K562 (cell line): ENCODE data around the gene SRGAP3. TPM values are rescaled to one million over a fixed set of nuclear protein-coding genes. Genes with fewer than 3 reads are reported as not detected.

ENCODE experiments used
- ATAC-seq: fragments of 200-7000 bp; cut with Tn5 transposase; 3 replicates; pipeline ENCODE4 v1.9.1; 2020; ENCODE audit warnings: moderate library complexity
- BruUV-seq: library from RNA; stranded (reverse); fragments of 400-500 nt; replicated peaks from 2 replicates; lab custom pipeline; 2021; lab: Mats Ljungman, UMichigan
- CTCF ChIA-PET: fragments of 300-600 bp; formaldehyde crosslinking; extraction: SDS; loops from one replicate; lab custom pipeline; 2021; ENCODE audit warnings: low intra/inter-chr PET ratio; lab: Yijun Ruan, JAX
- POLR2A ChIA-PET: fragments of 300-600, 350-650 bp; sonication (Branson Sonifier 250); formaldehyde crosslinking; extraction: SDS; loops from one replicate; lab custom pipeline; 2021; ENCODE audit warnings: antibody characterized with exemption, inconsistent platforms; lab: Yijun Ruan, JAX
- DNase-seq, 4 experiments: peaks; one replicate each; pipeline versions ENCODE4 v3.0.0 to v3.0.0-alpha.2; 2011 to 2018; ENCODE audit warnings: low spot score in 3 of 4, mixed read lengths in 3 of 4; ENCODE audit errors: extremely low read depth in 1 of 4
- FAIRE-seq: peaks from 2 replicates; lab custom pipeline; 2011; peaks lifted over from hg19 to GRCh38; lab: Jason Lieb, UNC
- H2AFZ ChIP-seq: 2 replicates; pipeline ENCODE4 v1.6.0; 2011; ENCODE audit warnings: low read depth, low read length, control low read depth, inconsistent platforms
- H3K27ac ChIP-seq: fragments of 200-600 bp; 3 replicates; pipeline ENCODE4 v1.8.0; 2011; ENCODE audit warnings: low read depth, mild to moderate bottlenecking, control low read depth, inconsistent platforms, low read length, moderate library complexity, mixed read lengths; ENCODE audit errors: extremely low read depth
- H3K27me3 ChIP-seq, 2 experiments: fragments of 300-600 bp in 1 of 2; 2 replicates in 1 of 2; 3 replicates in 1 of 2; pipeline versions ENCODE4 v1.6.0 to v1.8.0; 2011; ENCODE audit warnings: inconsistent platforms in 2 of 2, low read length in 2 of 2, mild to moderate bottlenecking in 1 of 2, mixed read lengths in 1 of 2, moderate library complexity in 1 of 2; ENCODE audit not compliant: control insufficient read depth in 2 of 2, insufficient read depth in 2 of 2
- H3K36me3 ChIP-seq: fragments of 300-600 bp; 3 replicates; pipeline ENCODE4 v1.8.0; 2011; ENCODE audit warnings: mild to moderate bottlenecking, low read length, inconsistent platforms; ENCODE audit not compliant: control insufficient read depth, insufficient read depth
- H3K4me1 ChIP-seq, 2 experiments: fragments of 200-600 bp in 1 of 2; replicated peaks in 1 of 2; 2 replicates in 1 of 2; 3 replicates in 1 of 2; pipeline versions ENCODE4 v1.5.1 to v1.8.0; 2011; ENCODE audit warnings: inconsistent platforms in 2 of 2, low read length in 2 of 2, mild to moderate bottlenecking in 1 of 2, mixed read lengths in 1 of 2, moderate library complexity in 1 of 2; ENCODE audit not compliant: control insufficient read depth in 2 of 2, insufficient read depth in 2 of 2
- H3K4me2 ChIP-seq: 2 replicates; pipeline ENCODE4 v1.6.1; 2011; ENCODE audit warnings: low read length, control low read depth, inconsistent platforms, mixed read lengths; ENCODE audit not compliant: insufficient read depth
- H3K4me3 ChIP-seq: fragments of 200-600 bp; sonication (generic), shearing (Covaris generic); 2 replicates; pipeline ENCODE4 v1.5.1; 2016; ENCODE audit warnings: control low read depth, inconsistent platforms
- H3K79me2 ChIP-seq: fragments of 200-600 bp; 3 replicates; pipeline ENCODE4 v1.8.0; 2011; ENCODE audit warnings: low read length, inconsistent platforms; ENCODE audit not compliant: control insufficient read depth, insufficient read depth
- H3K9ac ChIP-seq, 2 experiments: 2 replicates each; pipeline versions ENCODE4 v1.6.0 to v1.6.1; 2011; ENCODE audit warnings: low read depth in 2 of 2, low read length in 2 of 2, control low read depth in 1 of 2, inconsistent platforms in 1 of 2, mild to moderate bottlenecking in 1 of 2, mixed read lengths in 1 of 2; ENCODE audit not compliant: insufficient read depth in 1 of 2
- H3K9me1 ChIP-seq: one replicate; pipeline ENCODE4 v1.6.0; 2011; ENCODE audit warnings: inconsistent platforms, mild to moderate bottlenecking, low read length, moderate library complexity; ENCODE audit not compliant: control insufficient read depth, insufficient read depth
- H3K9me3 ChIP-seq: replicated peaks from 2 replicates; pipeline ENCODE4 v1.5.1; 2011; ENCODE audit warnings: low read depth, low read length, inconsistent platforms; ENCODE audit not compliant: control insufficient read depth, insufficient read depth
- H4K20me1 ChIP-seq: replicated peaks from 2 replicates; pipeline ENCODE4 v1.6.1; 2011; ENCODE audit warnings: low read length, inconsistent platforms, mixed read lengths; ENCODE audit not compliant: control insufficient read depth, insufficient read depth
- ATF1 ChIP-seq, 2 experiments: fragments of 450-650 bp in 1 of 2; IDR thresholded peaks; 2 replicates each; pipeline ENCODE4 v1.6.1; 2016; ENCODE audit warnings: missing compliant biosample characterization in 1 of 2, missing genetic modification characterization in 1 of 2
- ETV5 ChIP-seq: sonication (generic); formaldehyde crosslinking; IDR thresholded peaks from 2 replicates; pipeline ENCODE4 v1.4.0; 2020; ENCODE audit warnings: low read depth, mild to moderate bottlenecking, missing genetic modification reagents
- RBBP5 ChIP-seq: fragments of 200-600 bp; sonication (generic); IDR thresholded peaks from 2 replicates; pipeline ENCODE4 v1.6.1; 2012; ENCODE audit warnings: borderline replicate concordance, mild to moderate bottlenecking, low read length, control low read depth, inconsistent platforms; ENCODE audit not compliant: insufficient read depth, poor library complexity, severe bottlenecking
- RFX5 ChIP-seq: IDR thresholded peaks from 2 replicates; pipeline ENCODE4 v1.6.1; 2011; ENCODE audit warnings: low read depth, mild to moderate bottlenecking, improper control_type of control experiment, low read length
- SMARCA5 ChIP-seq: fragments of 450-650 bp; IDR thresholded peaks from 2 replicates; pipeline ENCODE4 v1.6.1; 2016
- SPI1 ChIP-seq: IDR thresholded peaks from 2 replicates; pipeline ENCODE4 v1.6.1; 2011; ENCODE audit warnings: low read depth, low read length, control low read depth, borderline replicate concordance
- ZFP30 ChIP-seq: fragments of 250-450 bp; sonication (Bioruptor Pico); IDR thresholded peaks from 2 replicates; pipeline ENCODE4 v1.8.0; 2022; ENCODE audit warnings: moderate library complexity, mild to moderate bottlenecking, inconsistent platforms, borderline replicate concordance
- WGBS: fragments of 100-300 bp; shearing (Covaris generic); methylation state at CpG from one replicate; pipeline ENCODE4 v1.1.6; 2016; ENCODE audit warnings: low coverage, mixed read lengths; ENCODE audit not compliant: insufficient coverage; ENCODE audit errors: missing lambda C conversion rate; 5-methylcytosine and 5-hydroxymethylcytosine counted together
- in situ Hi-C: fragments of 300-500 bp; cut with MboI; formaldehyde crosslinking; loops from 4 replicates; pipeline ENCODE4 v1.15.0; 2018; ENCODE audit warnings: inconsistent platforms, mixed read lengths
- intact Hi-C: fragments of 100-400 bp; cut with micrococcal nuclease; formaldehyde crosslinking; loops from 2 replicates; pipeline ENCODE4 v1.14.2; 2022
- polyA plus RNA-seq, 8 experiments: library from polyadenylated mRNA; depleted of rRNA in 4 of 8; stranded (reverse) in 5 of 8; unstranded in 3 of 8; fragments of >200 nt; fragmentation: Nextera tagmentation in 2 of 8; fragmentation: Illumina TruSeq in 1 of 8; extraction: Ambion mirVana in 2 of 8; extraction: Trizol in 1 of 8; gene quantifications; 2 replicates each; pipeline versions ENCODE4 v1.2.1 to v1.2.3, GENCODE V29; 2011 to 2014; ENCODE audit warnings: inconsistent platforms in 1 of 8, missing spikeins in 1 of 8
- total RNA-seq, 7 experiments: library from RNA; depleted of rRNA in 6 of 7; stranded (reverse); fragments of >200 nt in 6 of 7; fragmentation: Illumina TruSeq in 2 of 7; extraction: Trizol in 2 of 7; gene quantifications; 2 replicates each; pipeline versions ENCODE4 v1.2.1 to v1.2.3, GENCODE V29; 2011 to 2021; ENCODE audit warnings: low replicate concordance in 1 of 7
- TF ChIP-seq, protein P1 (sequence below): conservative IDR thresholded peaks from 2 replicates; pipeline ENCODE4 v1.6.1; 2011; ENCODE audit warnings: low read depth, mild to moderate bottlenecking, low read length; ENCODE audit not compliant: control insufficient read depth

The SRGAP3 gene
- total and polyA plus RNA-seq, 9 of the 15 experiments (the other 6 are each of a cell fraction or from before 2014, with no cell fraction given) = 0.11 to 0.85 (median 0.35) TPM; not detected in 2

GRCh38 chr3:9070961-9071360 is 178.5 kb downstream of the SRGAP3 start (continued):
- peak; percentile 69; the same call in 1 of the 2 replicates for TF ChIP-seq SPI1

DNA sequence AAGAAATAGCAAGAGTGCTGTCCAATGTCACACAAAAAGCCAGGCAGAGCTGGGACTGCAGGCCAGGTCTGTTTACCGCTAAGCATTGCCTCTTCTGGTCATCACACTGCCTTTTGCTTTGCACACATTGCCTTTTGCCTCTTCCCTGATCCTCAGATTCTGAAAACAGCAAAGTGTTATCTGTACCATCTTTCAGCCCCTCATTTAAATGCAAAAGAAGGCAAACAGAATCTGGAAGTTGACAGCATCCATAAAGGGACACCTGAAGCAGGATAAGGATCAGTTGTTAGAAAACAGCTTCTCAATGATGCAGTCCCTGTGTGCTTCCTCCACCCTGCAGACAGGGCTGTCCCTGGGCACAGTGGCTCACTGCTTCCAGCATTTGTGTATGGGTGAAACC is 179.5 kb downstream of the SRGAP3 start:
- no peak overlapping the region for H3K9ac ChIP-seq
- no peak for DNase-seq
- no peak for ATAC-seq
- TF ChIP-seq RFX5 (no peak), SMARCA5 (no peak), ATF1 (CRISPR knock-in tag; IDR thresholded peaks at IDR 0.05) (no peak), ATF1 (tag; IDR thresholded peaks at IDR 0.05) (no peak), RBBP5 (no peak), ETV5 (CRISPR knock-in tag) (no peak), ZFP30 (CRISPR knock-in tag) (no peak)
- TF ChIP-seq, protein P1, sequence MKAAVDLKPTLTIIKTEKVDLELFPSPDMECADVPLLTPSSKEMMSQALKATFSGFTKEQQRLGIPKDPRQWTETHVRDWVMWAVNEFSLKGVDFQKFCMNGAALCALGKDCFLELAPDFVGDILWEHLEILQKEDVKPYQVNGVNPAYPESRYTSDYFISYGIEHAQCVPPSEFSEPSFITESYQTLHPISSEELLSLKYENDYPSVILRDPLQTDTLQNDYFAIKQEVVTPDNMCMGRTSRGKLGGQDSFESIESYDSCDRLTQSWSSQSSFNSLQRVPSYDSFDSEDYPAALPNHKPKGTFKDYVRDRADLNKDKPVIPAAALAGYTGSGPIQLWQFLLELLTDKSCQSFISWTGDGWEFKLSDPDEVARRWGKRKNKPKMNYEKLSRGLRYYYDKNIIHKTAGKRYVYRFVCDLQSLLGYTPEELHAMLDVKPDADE = no peak
- in situ Hi-C loops = loop anchor here (5.0 kb wide), 1 partner anchor 98 kb away; no protein-coding TSS in a partner anchor
- no TSS peak for BruUV-seq
- no peaks in the 10 kb centered on the region for H3K4me1 ChIP-seq
- no peak overlapping the region for H2AFZ ChIP-seq
- no peak overlapping the region for H3K4me2 ChIP-seq
- H3K27me3 ChIP-seq = peaks cover 2 to 33% of the 10 kb centered on the region in 2 experiments; a peak in 4 of 5 replicates
- POLR2A ChIA-PET = no interaction called here
- intact Hi-C loops = loop anchor here (5.0 kb wide), 2 partner anchors 303 to 408 kb away; partner anchors contain the start of gene OXTR
- H3K79me2 ChIP-seq = no peaks in the 10 kb centered on the region
- FAIRE-seq = no peak
- H3K9me3 ChIP-seq = no peaks in the 10 kb centered on the region
- CTCF ChIA-PET = no interaction called here
- H3K36me3 ChIP-seq = no peaks in the 10 kb centered on the region
- H4K20me1 ChIP-seq = no peaks in the 10 kb centered on the region
- H3K4me3 ChIP-seq = no peak overlapping the region
- H3K27ac ChIP-seq = no peak overlapping the region
- H3K9me1 ChIP-seq = no peaks in the 10 kb centered on the region
- WGBS = 0% methylated on average over 1 of the region's 1 CpG
